ENCODE results near the gene PEAR1. TPM values are rescaled to one million over a fixed set of nuclear protein-coding genes. Genes with fewer than 3 reads are reported as not detected.
A peak's percentile ranks its signal among the peaks of the same experiment; 100 is the strongest.

PEAR1 gene
- total RNA-seq, 1 experiment from 2014 or later: 0.18 TPM

DNA sequence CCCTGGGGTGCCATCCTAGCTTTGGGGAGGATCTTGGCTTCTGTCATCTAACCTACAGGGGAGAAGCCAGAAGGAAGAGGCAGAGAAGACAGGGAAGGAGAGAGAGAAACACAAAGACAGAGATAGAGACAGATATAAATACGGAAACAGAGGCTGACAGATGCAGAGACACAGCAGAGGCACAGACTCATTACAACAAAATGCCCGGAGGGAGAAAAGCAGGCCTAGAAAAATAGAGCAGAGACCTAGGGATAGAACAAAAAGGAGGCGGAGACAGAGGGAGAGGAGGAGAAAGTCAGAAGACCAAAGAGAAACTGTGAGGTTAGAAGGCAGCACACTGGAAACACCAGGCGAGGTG, 1.9 kb downstream of the PEAR1 start:
- Histone ChIP-seq H3K27me3 (replicated peaks; ENCODE audit: control insufficient read depth, insufficient read depth, low read length) (no peaks in the 10 kb centered on the region), H3K4me3 (ENCODE audit: low read depth, low read length) (no peak overlapping the region), H3K36me3 (ENCODE audit: control insufficient read depth, insufficient read depth, low read length) (no peaks in the 10 kb centered on the region), H3K4me1 (peaks cover 42% of the 10 kb centered on the region), H3K9me3 (no peaks in the 10 kb centered on the region)
- no peak for DNase-seq
- intact Hi-C loops (cut with micrococcal nuclease; ENCODE audit: unreplicated experiment): no loop called here
- no TSS peak for BruUV-seq (replicated peaks)
- no peak overlapping the region for H3K4me3 Mint-ChIP-seq (ENCODE audit: unreplicated experiment)
- TF ChIP-seq, protein P1, sequence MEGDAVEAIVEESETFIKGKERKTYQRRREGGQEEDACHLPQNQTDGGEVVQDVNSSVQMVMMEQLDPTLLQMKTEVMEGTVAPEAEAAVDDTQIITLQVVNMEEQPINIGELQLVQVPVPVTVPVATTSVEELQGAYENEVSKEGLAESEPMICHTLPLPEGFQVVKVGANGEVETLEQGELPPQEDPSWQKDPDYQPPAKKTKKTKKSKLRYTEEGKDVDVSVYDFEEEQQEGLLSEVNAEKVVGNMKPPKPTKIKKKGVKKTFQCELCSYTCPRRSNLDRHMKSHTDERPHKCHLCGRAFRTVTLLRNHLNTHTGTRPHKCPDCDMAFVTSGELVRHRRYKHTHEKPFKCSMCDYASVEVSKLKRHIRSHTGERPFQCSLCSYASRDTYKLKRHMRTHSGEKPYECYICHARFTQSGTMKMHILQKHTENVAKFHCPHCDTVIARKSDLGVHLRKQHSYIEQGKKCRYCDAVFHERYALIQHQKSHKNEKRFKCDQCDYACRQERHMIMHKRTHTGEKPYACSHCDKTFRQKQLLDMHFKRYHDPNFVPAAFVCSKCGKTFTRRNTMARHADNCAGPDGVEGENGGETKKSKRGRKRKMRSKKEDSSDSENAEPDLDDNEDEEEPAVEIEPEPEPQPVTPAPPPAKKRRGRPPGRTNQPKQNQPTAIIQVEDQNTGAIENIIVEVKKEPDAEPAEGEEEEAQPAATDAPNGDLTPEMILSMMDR (IDR thresholded peaks at IDR 0.05; ENCODE audit: insufficient read depth in 1 of 2, low read depth in 1 of 2, low read length in 1 of 2, severe bottlenecking in 1 of 2, unreplicated experiment in 1 of 2): no peak
- H3K4me1 Mint-ChIP-seq (ENCODE audit: low read depth, unreplicated experiment): peaks cover 33% of the 10 kb centered on the region
- POLR2A ChIA-PET: no interaction called here
- CTCF ChIA-PET: interaction anchor here (0.5 to 1.0 kb wide), 2 partner anchors 28 to 35 kb away, joined by 3 to 4 read pairs; no protein-coding TSS in a partner anchor
- no peaks in the 10 kb centered on the region for H3K36me3 Mint-ChIP-seq (ENCODE audit: insufficient read depth, unreplicated experiment)
- no peaks in the 10 kb centered on the region for H3K9me3 Mint-ChIP-seq (ENCODE audit: unreplicated experiment)
- peaks cover 4% of the 10 kb centered on the region for H3K27me3 Mint-ChIP-seq (ENCODE audit: insufficient read depth, unreplicated experiment)
- H3K27ac Mint-ChIP-seq (ENCODE audit: unreplicated experiment): peak overlapping the region; percentile 69

DNA sequence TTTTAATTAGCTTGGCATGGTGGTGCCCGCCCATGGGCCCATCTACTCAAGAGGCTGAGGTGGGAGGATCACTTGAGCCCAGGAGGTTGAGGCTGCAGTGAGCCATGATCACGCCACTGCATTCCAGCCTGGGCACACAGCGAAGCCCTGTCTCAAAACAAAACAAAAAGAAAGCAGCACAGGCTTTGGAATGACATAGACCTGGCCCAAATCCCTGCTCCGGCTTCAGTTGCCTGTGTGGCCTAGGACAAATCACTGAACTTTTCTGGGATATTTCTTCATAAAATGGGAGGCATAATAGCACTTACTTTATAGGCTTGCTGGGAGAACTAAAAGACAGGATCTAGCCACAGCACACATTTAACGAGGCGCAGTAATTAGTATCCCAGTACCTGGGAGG, 2.4 kb downstream of the PEAR1 start:
- POLR2A ChIA-PET: no interaction called here
- H3K36me3 Mint-ChIP-seq (ENCODE audit: insufficient read depth, unreplicated experiment): no peaks in the 10 kb centered on the region
- no peak for DNase-seq
- H3K4me1 Mint-ChIP-seq (ENCODE audit: low read depth, unreplicated experiment): peaks cover 33% of the 10 kb centered on the region
- peak overlapping the region; percentile 69 for H3K27ac Mint-ChIP-seq (ENCODE audit: unreplicated experiment)
- Histone ChIP-seq H3K36me3 (ENCODE audit: control insufficient read depth, insufficient read depth, low read length) (no peaks in the 10 kb centered on the region), H3K27me3 (replicated peaks; ENCODE audit: control insufficient read depth, insufficient read depth, low read length) (no peaks in the 10 kb centered on the region), H3K4me3 (ENCODE audit: low read depth, low read length) (no peak overlapping the region), H3K9me3 (no peaks in the 10 kb centered on the region), H3K4me1 (peaks cover 42% of the 10 kb centered on the region)
- no TSS peak for BruUV-seq (replicated peaks)
- no peaks in the 10 kb centered on the region for H3K9me3 Mint-ChIP-seq (ENCODE audit: unreplicated experiment)
- TF ChIP-seq, protein P1 (IDR thresholded peaks at IDR 0.05; ENCODE audit: insufficient read depth in 1 of 2, low read depth in 1 of 2, low read length in 1 of 2, severe bottlenecking in 1 of 2, unreplicated experiment in 1 of 2): no peak
- intact Hi-C loops (cut with micrococcal nuclease; ENCODE audit: unreplicated experiment): no loop called here
- CTCF ChIA-PET: interaction anchor here (0.5 to 1.3 kb wide), 2 partner anchors 28 to 32 kb away, joined by 4 to 7 read pairs; no protein-coding TSS in a partner anchor
- peaks cover 4% of the 10 kb centered on the region for H3K27me3 Mint-ChIP-seq (ENCODE audit: insufficient read depth, unreplicated experiment)
- no peak overlapping the region for H3K4me3 Mint-ChIP-seq (ENCODE audit: unreplicated experiment)

DNA sequence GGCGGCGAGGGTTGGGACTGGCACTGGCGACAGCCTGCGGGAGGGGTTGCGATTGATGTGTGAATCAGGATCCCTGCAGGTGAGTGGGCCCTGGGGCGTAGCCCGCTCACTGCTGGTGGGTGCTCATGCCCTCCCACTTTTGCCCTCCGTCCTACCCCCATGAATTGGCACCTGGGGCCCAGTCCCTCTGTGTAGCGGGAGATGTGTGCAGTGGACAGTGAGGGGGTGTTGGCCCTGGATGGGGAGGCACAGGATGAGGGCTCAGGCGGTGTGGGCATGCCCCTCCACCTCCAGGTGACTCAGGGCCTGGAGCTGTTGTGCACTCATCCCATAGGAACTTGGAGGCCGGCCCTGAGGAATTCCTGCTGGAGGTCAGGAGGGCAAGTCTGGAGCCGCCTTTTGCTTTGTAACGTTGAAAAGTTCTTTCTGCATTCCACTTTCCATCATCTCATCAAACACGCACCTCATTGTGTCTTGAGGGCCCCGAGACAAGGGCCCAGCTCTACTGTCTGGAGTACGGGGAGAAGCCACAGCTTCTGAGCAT, 3.0 kb downstream of the PEAR1 start:
- Mint-ChIP-seq H3K27me3 (ENCODE audit: insufficient read depth, unreplicated experiment) (no peaks in the 10 kb centered on the region), H3K36me3 (ENCODE audit: insufficient read depth, unreplicated experiment) (no peaks in the 10 kb centered on the region), H3K27ac (ENCODE audit: unreplicated experiment) (peak overlapping the region; percentile 69), H3K4me1 (ENCODE audit: low read depth, unreplicated experiment) (peaks cover 33% of the 10 kb centered on the region), H3K4me3 (ENCODE audit: unreplicated experiment) (no peak overlapping the region), H3K9me3 (ENCODE audit: unreplicated experiment) (no peaks in the 10 kb centered on the region)
- H3K9me3 ChIP-seq: no peaks in the 10 kb centered on the region
- intact Hi-C loops (cut with micrococcal nuclease; ENCODE audit: unreplicated experiment): no loop called here
- no TSS peak for BruUV-seq (replicated peaks)
- H3K4me3 ChIP-seq (ENCODE audit: low read depth, low read length): no peak overlapping the region
- no peaks in the 10 kb centered on the region for H3K36me3 ChIP-seq (ENCODE audit: control insufficient read depth, insufficient read depth, low read length)
- ChIA-PET CTCF (interaction anchor here (0.6 to 1.3 kb wide), 4 partner anchors 16 to 102 kb away, joined by 3 to 7 read pairs (median 5); no protein-coding TSS in a partner anchor), POLR2A (no interaction called here)
- TF ChIP-seq, protein P1 (IDR thresholded peaks at IDR 0.05; ENCODE audit: insufficient read depth in 1 of 2, low read depth in 1 of 2, low read length in 1 of 2, severe bottlenecking in 1 of 2, unreplicated experiment in 1 of 2): no peak
- H3K27me3 ChIP-seq (replicated peaks; ENCODE audit: control insufficient read depth, insufficient read depth, low read length): no peaks in the 10 kb centered on the region
- H3K4me1 ChIP-seq: peaks cover 42% of the 10 kb centered on the region
- peak; percentile 68 to 83 for DNase-seq
